ENCODE data around the gene HS3ST1.
"Not testable (repeated sequence)": the region's sequence is repeated elsewhere in the genome, so short reads cannot be mapped to it uniquely, and the experiment has no call there.

Gene HS3ST1

DNA sequence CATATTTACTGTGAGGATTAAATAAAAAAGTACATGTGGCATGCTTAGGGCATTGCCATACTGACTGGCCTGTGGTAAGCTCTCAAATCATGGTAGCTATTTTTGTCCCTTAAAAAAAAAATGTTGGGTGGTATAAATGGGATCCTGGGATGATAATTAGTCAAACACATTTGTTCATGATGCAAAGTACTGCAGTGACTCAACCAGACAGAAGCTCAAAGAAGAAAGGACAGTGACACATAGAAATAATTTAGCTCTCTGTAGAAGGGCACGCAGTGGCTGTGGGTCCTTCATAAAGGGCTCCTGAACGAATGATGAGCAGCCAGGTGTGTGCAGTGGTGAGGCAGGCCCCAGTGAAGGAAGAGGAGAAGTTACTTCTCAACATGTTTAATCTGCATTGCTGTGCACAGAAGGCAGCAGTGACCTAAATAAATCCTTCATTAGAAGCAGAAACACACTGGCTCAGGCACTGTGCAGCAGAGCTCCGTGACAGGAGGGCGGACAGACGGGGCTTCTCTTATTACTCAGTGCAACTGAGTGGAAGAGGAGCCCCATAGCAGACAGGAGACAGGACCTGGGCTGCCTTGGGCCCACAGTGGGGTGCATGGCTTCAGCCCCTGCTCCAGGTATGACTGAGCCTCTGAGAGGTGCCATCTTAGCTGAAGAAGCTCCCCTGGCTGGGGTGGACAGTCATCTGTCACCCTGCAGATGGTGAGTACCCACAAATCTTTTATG is 20.3 kb downstream of the HS3ST1 start:
- peak in 2 of 10 donors; percentile 67 to 74 for DNase-seq

DNA sequence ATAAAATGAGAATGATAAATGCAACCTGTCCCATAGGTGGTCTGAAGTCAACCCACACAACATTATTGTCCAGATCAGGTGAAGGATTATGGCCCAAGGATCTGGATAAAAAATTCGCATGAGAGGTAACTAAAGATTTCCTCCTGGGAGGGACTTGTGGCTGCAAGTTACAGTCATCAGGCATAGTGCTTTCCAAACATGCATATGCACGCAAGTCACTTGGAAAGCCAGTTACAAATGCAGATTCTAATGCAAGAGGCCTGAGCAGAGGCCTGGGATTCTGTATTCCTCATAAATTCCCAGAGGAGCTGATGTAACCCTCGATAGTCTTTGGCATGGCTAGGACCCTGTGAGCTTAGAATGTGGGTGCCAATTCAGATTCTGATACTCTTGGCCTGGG is 21.1 kb downstream of the HS3ST1 start:
- DNase-seq = no peak
- intact Hi-C loops (cut with DNase I) = no loop called here

More for the DNA sequence above, 20.3 kb downstream of the HS3ST1 start:
- intact Hi-C loops (cut with DNase I) = no loop called here

DNA sequence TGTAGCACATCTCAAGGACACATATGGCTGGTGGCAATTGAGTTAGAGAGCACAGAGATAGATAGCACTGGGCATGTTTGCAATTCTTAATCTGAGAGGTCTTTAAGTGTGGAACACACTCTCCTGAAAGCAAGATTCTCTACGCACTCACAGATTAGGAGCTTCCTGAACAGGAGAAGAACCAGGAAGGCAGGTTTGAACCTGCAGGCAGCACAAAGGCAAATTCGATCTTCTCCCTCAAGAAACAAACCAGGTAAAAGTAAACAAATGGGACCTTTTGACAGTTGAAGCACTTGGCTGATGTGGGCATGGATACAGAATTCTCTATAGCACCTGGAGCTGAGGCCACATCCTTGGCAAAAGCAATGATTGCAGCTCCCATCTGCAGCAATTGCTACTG is 24.3 kb downstream of the HS3ST1 start:
- intact Hi-C loops (cut with DNase I) = no loop called here
- DNase-seq = no peak

DNA sequence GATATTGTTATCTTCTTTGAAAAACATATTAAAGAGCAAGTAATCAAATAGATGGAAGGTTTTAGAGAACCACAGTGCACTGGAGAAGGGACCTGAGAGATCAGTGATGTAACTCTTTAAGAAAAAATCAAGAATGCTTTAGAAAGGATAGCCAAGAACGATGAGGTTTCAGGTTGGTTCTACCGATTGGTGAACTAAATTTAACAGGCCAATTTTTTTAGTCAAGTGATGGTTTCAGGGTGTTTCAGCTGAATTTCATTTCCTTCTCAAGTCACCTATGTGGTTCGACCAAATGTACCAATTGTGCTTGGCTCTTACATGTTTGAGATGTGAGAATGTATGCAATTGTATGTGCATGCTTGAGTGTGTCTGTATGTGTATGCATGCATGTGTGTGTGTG is 26.5 kb downstream of the HS3ST1 start:
- intact Hi-C loops (cut with DNase I) = no loop called here
- no peak for DNase-seq

DNA sequence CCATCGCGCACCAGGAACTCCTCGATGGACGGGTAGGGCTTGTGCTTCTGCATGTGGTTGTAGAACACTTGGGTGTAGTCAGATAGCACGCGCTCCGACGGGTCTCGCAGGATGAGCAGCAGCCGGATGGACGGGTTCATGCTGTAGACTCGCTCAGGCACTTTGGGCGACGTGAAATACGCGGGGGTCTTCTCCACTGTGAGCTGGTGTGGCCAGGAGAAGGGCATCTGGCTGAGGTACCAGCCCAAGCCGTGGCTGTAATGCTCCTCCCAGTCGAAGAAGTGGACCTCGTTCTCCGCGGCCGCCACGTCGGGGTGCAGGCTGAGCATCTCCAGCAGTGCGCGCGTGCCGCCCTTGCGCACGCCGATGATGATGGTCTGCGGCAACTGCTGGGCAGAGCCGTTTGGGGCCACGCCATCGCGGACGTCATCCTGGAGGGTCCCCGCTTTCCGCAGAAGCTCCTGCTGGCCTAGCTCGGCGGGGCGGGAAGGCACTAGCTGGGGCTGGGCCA is 29.2 kb downstream of the HS3ST1 start:
- intact Hi-C loops (cut with DNase I) = no loop called here
- peak in 2 of 10 donors; percentile 78 to 81 for DNase-seq

DNA sequence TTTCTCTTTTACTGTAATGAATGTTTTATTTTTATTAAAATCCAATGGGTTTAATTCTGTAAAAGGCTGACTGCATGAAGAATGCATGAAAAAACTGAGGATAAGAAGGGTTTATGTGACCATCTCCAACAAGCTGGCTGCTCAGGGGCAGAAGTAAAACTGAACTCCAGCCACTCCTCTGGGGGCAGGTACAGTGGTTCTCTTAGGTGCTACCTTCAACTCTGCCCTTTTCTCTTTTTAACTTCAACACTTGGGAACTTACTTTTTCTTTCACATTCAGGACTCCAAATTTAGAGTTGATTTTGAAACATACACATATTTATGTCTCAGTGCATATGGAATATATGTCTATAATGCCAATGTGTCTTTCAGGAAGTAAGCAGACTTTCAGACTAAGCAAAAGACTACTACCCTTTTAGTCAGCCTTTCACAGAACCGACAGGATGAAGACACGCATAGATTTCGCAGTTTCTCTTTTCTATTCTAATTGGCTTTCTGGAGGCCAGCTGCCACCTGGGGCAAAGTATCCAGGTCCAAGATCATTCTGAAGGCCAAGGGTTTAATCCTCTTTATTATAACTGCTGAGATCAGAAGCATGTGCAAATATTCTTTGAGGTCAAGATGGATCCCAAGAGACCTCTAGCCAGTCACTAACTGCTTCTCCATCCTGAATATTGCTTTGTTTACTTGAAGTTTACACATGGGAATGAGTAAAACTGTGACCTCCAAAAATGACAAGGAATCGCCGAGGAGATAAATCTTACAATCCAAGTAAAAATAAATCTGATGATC is 30.7 kb downstream of the HS3ST1 start:
- intact Hi-C loops (cut with DNase I) = no loop called here
- no peak for DNase-seq

DNA sequence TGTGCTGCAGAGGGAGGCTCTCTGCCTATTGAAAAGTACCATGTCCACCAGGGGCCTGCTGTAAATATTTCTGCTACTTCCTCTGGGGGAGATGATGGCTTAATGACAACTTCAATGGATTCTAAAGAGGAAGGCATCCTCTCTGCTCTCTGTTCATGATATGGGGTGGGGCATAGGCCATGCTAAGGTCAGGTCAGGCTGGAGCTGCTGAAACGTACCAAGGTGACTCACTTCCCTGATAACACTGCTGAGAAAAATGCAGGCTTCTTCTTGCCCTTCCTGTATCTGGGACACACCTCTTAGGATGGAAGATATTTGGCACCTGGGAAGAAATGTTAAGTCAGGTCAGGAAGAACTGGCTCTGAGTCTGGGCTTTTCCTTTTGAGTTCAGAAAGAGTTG is 31.5 kb downstream of the HS3ST1 start:
- no peak for DNase-seq
- intact Hi-C loops (cut with DNase I) = no loop called here

DNA sequence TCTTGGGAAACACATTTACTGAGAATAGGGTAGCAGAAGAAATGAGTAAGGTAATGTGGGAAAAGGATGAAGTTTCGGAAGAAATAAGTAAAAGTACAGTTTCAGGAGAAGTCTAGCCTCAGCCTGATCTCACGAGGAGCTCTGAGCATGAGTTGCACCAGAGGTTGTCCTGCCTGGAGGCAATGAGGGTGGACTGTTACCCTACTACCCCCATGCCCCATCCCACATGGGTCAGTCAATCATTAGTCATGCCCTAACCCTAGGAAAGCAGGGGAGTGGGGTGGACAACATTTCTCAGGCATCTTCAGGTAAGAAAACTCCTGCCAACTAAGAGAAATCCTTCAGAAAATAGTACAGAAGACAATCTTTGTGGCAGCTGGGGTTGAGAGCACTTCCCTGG is 35.1 kb downstream of the HS3ST1 start:
- DNase-seq = no peak
- intact Hi-C loops (cut with DNase I) = no loop called here

DNA sequence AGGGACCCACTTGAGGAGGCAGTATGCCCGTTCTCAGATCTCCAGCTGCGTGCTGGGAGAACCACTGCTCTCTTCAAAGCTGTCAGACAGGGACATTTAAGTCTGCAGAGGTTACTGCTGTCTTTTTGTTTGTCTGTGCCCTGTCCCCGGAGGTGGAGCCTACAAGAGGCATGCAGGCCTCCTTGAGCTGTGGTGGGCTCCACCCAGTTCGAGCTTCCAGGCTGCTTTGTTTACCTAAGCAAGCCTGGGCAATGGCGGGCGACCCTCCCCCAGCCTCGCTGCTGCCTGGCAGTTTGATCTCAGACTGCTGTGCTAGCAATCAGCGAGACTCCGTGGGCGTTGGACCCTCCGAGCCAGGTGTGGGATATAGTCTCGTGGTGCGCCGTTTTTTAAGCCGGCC is 44.6 kb downstream of the HS3ST1 start:
- DNase-seq = peak in 1 of 10 donors; percentile 73
- intact Hi-C loops (cut with DNase I) = not testable (repeated sequence)

DNA sequence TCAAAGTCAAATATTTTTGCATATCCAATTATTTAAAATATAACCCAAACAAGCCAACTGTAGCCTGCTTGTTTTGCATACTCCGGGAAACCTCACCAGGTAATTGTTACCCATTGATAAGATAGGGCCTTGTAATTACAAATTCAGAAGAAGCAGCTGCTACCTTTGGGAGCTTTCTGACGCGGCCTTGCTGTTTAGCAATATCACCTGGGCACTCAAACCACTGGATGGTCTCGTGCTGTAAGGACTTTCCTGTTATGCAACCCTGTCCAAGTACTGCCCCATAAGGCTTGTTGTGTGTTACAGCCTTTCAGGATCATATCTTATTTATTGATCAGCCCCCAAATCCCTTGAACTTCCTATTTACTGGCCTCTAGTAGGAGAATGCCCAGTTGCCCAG is 52.1 kb downstream of the HS3ST1 start:
- no peak for DNase-seq
- intact Hi-C loops (cut with DNase I) = no loop called here

DNA sequence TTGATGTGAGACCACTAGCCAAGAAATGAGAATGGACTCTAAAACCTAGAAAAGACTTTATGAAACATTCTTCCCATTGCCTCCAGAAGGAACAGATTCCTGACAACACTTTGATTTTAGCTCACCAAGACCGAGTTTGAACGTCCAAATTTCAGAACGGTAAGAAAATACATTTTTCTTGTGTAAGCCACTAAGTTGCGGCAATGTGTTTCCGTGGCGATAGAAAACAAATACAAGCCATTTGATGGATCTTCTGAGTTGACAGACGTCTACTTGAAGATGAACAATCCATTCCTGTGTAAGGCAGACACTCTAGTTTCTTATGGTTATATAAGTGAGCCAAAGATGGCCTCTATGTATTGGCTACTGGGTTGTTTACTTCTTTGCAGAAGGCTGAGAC is 52.5 kb downstream of the HS3ST1 start:
- DNase-seq = no peak
- intact Hi-C loops (cut with DNase I) = no loop called here

DNA sequence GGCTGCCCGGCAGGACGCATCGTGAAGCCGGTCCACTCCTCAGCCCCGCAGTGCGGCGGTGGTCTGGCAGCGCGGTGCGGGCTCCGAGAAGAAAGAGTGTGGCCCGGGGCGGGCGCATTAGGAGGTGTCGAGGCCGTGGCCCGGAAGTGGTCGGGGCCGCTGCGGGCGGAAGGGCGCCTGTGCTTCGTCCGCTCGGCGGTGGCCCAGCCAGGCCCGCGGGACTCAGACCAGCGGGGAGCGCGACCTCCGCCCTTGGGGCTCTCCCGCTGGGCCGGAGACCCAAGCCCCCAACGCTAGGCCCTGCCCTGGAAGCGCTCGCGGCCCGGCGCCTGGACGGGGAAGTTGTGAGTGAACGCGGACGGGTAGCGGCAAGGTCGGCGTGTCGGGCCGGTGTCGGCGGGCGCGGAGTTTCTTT is 60.0 kb downstream of the HS3ST1 start:
- DNase-seq = peak in 1 of 10 donors; percentile 84
- intact Hi-C loops (cut with DNase I) = no loop called here

DNA sequence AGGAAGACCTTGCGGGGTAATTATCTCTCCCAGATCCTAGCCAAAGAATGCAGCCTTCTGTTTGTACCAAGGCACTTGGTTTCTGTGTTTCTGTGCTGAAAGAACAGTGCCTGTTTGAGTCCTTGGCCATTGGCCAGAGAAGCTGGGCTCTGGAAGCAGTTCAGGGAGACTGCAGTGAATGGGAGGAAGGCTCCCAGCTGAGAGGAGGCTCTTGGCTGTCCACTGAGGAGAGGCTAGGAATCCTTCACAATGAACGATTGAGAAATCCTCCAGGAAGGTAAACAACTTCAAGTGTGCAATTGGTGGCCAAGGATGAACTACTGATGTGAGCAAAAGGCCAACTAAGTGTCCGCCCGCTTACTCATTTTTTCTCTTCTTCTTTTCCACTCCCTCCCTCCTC is 61.3 kb downstream of the HS3ST1 start:
- intact Hi-C loops (cut with DNase I) = no loop called here
- peak; percentile 48 to 92 (median 66) for DNase-seq

DNA sequence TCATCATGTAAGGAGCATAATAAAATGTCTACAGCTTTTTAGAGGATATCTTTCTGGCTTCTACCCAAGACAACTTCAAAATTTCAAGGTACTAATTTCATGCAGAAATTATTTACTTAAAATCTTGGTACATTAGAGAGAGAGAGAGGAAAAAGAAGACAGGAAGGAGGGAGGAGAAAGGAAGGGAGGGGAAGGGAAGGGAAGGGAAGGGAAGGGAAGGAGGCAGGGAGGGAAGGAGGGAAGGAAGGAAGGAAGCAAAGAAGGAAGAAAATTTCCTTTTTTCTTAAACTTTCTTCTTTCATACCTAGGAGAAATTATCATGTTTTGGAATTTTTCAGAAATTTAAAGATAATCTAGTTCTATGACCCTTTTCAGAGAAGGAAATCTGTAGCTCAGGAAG is 61.8 kb downstream of the HS3ST1 start:
- intact Hi-C loops (cut with DNase I) = no loop called here
- DNase-seq = no peak

DNA sequence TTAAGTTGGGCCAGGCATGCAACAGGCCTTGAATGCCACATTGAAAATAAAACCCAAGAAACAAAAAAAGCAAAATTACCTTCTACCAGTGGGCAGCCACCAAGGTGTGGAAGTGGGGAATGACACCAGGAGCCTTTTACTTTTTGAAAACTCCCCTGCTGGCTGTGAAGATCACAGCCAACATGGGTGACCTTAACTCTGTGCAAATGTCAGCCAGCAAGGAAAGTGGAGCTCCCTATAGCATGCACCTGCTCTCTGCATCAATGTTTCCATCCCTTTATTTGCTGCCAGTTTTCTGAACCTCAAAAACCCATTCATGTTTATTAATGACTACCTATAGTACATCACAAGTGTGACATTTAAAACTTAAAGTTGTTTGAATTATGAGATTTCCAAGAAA is 63.7 kb downstream of the HS3ST1 start:
- intact Hi-C loops (cut with DNase I) = no loop called here
- DNase-seq = no peak

DNA sequence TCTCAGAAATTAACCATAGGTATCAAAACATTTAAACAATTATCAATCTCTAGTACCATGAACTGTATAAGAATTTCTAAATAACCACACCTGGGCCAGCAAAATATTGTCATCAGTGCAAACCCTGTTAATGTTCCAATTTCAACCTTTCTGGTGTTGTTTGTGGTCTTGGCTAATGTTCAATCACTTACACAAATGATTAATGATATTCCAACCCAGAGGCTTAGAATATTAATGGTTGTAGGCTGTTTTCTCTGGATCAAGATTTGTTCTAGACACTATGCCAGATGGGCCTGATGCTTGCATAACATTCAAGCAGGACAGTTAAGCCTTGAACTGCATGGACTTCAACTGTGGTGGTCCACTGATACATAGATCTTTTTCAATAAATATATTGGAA is 69.1 kb downstream of the HS3ST1 start:
- DNase-seq = no peak
- intact Hi-C loops (cut with DNase I) = no loop called here

DNA sequence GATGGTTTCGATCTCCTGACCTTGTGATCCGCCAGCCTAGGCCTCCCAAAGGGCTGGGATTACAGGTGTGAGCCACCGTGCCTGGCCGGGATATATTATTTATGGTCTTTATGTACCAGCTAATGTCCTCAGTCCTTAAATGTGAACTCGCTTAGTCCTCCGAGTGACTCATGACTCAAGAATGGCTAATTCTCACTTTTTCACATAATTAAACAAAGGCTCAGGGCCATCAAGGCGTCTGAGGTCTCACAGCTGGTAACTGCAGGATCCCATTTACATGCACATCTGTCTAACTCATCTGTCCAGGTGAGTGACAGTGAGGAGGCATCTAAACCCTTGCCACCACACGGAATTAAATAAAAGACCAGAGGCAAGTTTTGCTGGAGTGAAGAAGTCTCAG is 73.5 kb downstream of the HS3ST1 start:
- no peak for DNase-seq
- intact Hi-C loops (cut with DNase I) = no loop called here

DNA sequence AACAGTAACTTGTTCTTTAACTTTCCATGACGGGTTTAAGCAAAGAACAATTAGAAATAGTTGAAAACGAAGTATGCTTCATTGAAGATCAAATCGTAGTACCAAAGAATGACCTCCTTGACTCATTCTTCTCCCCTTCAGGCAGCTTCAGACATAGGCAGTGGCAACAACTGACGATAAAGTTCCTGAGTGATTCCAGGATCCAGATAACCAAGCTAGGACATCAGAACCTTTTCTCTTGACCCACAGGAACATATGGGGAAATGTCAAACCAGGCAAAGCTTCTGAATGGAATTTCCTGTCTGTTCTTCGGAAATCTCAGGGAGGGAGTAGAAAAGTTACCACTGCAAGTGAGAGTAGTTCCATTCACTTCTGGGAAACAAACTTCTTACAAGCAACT is 74.2 kb downstream of the HS3ST1 start:
- intact Hi-C loops (cut with DNase I) = no loop called here
- no peak for DNase-seq

DNA sequence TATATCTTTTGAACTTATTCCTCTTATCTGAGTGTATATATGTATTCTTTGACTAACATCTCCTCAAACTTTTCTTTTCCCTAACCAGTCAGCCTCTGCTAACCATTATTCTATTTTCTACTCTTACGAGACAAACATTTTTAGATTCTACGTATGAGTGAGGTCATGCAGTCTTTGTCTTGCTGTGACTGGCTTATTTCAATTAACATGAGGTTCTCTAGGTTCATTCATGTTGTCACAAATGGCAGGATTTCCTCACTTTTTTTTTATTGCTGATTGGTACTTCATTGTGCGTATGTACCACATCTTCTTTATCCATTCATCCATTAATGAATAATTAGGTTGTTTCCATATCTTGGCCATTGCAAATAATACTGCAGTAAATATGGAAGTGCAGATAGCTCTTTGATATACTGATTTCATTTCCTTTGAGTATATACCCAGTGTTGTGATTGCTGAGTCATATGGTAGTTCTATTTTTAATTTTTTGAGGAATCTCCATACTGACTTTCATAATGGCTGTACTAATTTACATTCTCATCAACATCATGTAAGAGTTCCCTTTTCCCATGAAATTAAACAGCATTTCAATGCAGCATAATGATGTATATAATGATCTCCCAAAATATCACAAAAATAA is 80.1 kb downstream of the HS3ST1 start:
- intact Hi-C loops (cut with DNase I) = no loop called here
- no peak for DNase-seq

DNA sequence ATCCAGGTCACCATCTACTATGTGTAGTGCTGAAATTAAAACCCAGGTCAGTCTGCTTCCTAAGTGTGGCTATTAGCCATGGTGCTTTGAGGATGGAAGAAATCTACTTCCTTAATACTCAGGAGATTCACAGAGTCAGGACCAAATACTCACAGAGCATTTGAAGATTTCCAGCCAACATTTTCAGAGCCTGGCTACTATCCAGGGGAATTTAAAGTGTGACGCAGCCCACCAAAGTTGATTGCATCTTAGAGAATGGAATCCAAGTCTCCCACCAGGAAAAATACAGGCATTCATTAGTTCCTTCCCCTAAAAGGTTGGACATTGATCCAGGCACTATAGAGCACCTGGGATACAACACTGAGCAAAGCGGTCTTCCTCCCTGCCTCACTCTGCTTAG is 83.8 kb downstream of the HS3ST1 start:
- intact Hi-C loops (cut with DNase I) = no loop called here
- DNase-seq = no peak

DNA sequence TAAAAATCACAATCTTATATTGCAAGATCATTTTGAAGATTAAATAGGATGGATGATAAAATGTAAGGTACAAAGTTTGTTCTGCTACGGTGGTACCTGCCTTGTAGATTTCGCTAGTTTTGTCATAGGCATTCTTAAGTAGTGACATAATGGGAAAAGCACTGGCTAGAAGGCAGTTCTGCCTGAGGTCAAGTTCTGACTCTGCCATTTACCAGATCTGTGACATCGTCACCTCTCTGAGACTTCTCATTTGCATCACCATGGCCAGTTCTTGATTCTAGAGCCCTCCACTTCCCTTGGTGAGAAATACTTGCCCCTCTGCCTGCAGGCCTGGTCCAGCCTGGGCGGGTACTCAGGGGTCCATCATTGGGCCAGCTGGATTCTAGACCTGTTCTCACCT is 85.2 kb downstream of the HS3ST1 start:
- no peak for DNase-seq
- intact Hi-C loops (cut with DNase I) = no loop called here
